GM18868 (cell line): ENCODE measurements around the gene ALOXE3.
"Not testable (repeated sequence)": the region's sequence is repeated elsewhere in the genome, so short reads cannot be mapped to it uniquely, and the experiment has no call there.

Experiments
- ATAC-seq: cut with Tn5 transposase; IDR thresholded peaks from one replicate; pipeline ENCODE4 v1.9.1; 2021; ENCODE audit warnings: mild to moderate bottlenecking, moderate library complexity; ENCODE audit not compliant: unreplicated experiment

Gene ALOXE3

DNA sequence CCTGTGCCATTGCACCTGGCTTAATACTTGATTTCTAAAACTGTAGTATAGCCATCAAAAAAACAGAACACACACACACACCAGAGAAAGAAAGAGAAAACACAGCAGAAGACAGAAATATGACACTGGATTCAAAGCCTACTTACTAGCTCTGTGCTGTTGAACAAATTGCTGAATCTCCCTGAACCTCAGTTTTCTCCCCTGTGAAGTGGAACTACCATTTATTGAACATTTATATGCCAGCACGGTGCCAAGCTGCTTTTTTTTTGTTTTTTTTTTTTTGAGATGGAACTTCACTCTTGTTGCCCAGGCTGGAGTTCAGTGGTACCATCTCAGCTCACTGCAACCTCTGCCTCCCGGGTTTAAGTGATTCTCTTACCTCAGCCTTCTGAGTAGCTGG, 17.6 kb downstream of the ALOXE3 start:
- ATAC-seq = no peak

DNA sequence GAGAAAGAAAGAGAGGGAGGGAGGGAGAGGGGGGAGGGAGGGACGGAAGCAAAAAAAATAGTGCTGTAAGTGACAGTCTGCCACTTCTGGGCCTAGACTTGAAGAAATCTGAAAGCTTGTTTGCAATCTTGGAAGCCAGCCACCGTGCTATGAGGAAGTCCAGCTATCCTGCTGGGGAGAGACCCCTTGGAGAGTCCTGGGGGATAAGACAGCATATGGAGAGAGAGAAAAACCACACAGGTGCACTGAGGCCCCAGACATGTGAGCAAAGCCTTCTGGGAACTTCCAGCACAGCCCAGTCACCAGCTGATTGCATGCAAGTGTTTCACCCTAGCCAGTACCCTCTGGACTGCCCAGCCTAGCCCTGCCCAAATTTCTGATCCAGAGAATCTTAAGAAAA, 18.2 kb downstream of the ALOXE3 start:
- no peak for ATAC-seq

DNA sequence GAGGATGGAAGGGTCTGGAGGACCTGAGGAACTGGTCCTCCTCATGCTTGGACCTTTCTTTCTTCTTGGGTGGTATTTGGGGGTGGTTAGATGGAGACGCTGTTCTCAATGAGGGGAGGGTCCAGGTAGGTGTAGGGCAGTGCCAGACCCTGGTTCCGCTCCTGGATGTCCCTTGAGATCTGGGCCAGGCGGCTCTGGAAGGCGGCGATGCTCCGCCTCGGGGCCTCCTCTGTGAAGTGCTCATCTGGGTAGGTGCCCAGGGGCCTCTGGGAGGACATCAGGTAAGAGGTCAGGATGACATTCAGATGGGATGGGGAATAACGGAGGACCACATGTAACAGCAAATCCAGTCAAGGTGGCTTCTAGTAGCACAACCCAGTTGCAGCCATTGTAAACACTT, 21.8 kb downstream of the ALOXE3 start:
- ATAC-seq = no peak

DNA sequence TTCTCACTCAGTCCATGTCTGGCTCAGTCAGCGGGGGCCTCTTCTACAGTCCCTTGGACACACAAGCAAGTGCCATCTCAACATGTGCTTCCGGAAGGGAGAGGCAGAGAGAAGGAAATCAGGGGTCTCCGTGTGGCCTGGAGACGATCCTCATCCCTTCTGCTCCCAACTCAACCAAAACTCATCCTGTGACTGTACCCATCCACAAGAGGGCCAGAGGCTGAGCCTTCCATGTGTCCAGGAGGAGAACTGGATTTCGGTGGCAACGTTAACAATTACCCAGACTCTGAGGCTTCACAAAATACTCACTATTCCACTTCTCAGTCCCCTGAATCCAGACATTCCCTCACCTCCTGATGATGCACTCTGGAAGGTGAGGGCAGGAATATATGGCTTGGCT, 23.0 kb downstream of the ALOXE3 start:
- no peak for ATAC-seq

DNA sequence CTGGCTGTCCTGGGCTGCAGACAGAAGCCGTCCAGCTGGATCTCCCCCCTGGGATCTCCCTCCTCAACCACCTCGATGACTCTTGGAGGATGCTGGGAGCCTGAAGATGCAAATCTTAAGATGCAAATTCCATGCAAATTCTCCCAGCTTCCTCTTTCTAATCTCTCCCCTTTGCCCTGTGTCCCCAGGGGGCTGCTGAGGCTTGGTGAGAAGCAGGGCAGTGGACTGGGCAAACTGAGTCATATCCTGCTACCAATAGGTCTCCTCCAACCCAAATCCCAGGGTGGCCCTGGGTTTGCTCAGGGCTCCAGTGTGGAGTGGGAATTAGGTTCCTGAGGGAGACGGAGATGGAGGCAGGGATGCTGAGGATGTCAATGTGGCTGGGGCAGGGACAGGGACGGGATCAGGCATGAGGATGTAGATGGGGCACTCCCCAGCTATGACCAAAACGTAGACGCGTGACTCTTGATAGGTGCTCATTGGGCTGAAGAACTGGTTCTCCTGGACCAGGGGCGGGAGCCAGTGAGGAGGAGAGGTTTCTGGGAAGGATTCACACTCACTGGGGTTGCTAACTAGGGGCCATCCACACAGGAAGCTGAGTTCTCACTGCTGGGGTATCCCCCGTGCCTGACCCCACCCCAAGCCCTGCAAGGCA, 27.2 kb downstream of the ALOXE3 start:
- ATAC-seq = no peak

DNA sequence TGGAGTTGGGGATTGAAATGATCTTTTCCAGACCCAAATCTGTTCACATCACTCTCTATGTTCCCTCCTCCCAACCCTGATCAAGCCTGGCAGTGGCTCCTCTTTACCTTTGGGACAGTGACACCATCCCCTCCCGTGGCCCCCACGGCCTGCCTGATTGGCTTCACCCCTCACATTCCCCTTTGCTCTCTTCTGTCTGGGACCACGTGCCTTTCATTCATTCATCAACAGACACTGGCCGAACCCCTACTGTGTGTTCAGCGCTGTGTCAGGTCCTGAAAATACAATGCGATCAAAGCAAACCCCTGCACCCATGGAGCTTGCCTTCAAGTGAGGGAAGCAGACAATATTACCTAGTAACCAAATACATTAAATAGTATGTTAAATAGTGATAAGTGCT, 28.6 kb downstream of the ALOXE3 start:
- ATAC-seq = no peak

DNA sequence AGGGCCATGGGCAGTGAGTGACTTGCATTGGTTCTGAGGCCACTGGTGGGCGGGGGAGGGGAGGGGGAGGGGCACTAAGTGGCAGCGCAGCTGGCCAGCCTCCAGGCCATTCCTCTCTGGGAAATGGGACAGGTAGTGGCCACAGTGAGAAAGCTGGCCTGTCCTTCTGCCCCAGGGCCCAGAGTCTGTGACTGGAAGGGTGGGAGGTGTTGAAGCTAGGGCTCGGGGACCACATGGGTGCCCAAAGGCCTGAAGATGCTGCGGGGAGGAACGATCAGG, 30.4 kb downstream of the ALOXE3 start:
- no peak for ATAC-seq

DNA sequence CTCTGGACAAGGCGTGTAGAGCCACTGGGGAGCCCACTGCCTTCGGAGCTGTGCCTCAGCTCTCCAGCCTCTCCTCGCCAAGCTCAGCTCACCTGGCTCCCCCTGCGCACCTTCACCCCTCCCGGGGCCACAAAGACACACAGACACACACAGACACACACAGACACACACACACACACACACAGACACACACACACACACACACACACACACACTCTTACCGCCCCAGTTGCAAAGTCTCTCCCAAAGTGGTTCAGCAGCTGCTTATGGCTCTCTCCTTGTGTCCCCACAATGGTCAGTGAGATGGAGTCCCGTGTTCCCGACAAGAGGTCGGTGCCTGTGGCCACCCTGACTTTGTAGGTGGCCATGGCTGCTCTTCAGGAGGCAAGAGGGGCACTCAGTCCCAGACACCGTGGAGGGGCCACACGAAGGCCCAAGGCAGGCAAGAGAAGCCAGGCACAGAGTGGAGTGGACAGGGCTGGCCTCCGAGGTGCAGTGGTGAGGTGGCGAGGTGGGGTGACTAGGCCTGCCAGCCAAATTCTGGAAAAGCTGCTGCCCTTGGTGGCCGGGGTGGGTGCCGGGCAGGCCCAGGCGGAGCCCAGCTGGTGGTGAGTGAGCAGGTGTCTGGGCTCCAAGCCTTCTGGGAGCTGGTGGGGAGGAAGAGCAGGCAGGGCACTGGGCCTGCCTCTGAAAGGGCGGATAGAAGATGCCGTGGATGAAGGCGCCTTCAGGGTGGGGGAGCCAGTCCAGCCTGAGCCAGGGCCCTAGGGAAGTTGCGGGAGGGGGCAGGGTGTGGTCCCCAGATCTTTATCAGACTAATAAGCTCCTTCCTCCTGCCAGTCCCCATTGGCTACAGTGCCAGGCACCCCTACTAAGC, 31.0 kb downstream of the ALOXE3 start, which contains the start of gene ALOX12B:
TSS of gene ALOX12B (minus strand) at position 642 of the 877 bp plus-strand sequence. CDS start at position 368, 274 bp downstream.
- no peak for ATAC-seq

DNA sequence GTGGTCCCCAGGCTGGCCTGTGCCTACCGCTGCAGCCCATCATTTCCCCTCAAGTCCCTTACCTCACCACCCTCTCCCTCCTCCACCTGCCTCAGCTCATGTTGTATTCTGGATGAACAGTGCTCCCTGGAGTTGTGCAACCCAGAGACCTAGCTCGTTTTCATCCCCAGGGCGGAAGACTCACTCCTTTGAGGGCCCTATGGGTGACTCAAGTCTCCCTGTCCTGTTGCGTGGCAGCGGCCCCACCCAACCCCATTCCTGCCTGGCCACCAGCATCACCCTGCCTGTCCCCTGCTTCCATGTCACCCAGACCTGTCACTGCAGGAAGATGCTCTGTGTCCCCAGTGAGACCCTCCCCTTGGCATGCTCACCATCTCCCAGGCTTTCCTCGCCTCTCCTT, 34.1 kb downstream of the ALOXE3 start:
- ATAC-seq = no peak

DNA sequence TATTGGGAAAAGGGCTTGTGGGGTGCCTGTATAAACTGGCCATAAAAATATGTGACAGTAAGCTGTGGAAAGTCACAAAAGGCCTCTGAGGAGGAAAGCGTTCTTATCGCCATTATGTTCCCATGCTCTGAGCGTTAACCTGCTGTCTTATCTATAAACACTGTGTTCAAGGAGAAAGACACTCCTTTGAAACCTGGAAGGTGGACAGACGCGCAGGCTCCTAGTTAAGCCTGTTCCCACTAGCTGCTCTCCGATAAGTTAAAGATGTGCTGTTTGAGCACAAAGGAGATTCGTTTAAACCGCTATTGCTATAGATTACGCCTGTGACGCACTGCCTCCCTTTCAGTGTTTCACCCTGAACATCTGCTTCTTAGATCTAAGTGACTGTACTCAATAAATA, 36.0 kb downstream of the ALOXE3 start:
- no peak for ATAC-seq

DNA sequence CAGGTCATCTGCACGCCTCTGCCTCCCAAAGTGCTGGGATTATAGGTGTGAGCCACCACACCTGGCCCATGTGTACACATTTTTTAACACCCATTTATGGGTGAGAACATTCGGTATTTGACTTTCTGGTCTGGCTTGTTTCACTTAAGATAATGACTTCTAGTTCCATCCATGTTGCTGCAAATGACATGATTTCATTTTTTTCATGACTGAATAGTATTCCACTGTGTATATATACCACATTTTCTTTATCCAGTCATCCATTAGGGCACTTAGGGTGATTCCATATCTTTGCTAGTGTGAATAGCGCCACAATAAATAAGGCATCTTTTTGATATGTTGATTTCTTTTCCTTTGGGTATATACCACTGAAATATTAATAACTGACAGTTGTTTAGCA, 36.4 kb downstream of the ALOXE3 start:
- no peak for ATAC-seq

DNA sequence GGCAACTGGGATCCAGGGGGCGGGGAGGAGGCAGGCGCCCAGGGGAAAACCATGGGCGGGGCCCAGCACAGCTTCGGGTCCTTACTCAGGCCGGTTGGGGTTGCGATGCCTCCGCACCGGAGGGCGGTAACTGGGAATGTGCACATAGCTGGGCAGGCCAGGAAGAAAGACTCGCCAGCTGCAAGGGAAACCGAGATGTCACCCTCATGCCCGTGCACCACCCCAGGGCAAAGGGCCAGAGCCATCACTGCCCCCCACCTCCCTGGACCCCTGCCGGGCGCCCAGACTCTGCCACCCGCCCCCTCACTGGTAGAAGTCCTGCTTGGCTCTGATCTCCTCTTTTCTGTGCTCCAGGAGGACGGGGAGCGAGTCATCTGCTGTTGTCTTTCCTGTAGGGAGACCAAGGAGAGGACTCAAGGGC, 37.5 kb downstream of the ALOXE3 start:
- no peak for ATAC-seq

DNA sequence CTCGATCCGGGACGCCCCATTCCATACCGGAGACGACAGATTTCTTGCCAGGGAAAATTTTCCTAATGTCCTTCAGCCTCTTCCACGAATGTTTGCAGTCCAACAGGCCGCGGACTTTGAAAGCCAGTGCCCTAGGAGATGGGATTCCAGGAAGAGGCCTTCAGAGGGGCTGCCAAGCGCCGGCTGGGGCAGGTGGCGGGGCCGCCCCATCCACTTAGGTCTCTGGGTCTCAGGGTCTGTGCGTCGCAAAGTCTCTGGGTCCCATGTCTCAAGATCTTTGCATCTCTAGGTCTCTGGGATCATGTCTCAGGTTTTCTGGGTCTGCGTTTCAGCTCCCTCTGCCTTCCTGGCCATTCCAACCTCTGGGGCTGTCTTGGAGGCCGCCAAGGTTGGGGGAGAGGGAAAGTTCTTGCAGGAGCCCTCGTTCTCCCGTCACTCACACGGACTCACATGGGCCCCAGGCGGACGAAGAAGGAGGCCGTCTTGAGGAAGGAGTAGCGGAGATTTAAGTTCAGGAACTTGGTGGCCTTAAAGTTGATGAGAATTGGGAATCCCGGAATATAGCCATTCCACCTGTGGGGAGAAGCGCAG, 38.0 kb downstream of the ALOXE3 start:
- no peak for ATAC-seq

DNA sequence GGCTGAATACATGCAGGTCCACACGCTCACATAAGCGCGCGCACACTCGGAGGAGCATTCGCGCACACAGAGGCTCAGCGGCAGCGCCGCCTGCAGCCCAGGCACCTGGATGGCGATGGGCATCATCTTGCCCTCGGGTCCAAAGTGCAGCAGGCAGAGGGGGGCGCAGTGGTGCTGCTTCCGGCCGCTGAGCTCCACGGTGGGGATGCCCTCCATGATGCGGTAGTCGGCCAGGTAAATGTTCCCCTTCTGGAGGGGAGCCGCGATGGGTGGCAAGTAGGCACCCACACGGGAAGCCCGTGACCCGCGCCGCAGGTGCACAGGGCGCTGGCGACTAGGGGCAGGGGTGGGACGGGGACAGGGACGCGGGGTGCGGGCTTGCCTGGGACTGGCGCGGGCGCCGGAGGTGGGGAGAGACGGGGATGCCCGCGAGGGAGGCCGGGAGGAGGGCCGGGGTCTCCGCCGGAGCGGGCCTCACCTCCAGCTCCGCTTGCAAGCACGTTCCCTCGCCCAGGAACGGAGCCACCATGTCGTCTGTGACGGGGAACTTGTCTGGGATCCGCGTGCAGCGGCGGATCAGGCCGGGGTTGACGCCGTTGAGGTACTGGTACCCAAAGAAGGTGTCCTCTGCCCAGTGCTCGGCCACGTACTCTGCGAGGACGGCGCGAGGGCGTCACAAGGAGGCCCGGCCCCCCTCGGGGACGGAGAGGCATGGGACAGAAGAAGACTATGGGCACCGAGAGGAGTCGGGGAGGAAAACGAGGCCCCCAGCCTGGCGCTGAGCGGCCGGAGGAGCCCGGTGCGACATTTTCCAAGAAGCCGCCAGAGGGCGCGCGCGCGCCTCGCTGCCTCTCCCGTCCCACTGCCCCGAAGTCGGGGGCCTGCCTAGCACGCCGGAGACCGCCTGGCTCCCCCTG, 38.8 kb downstream of the ALOXE3 start:
- ATAC-seq = peak; percentile 47

DNA sequence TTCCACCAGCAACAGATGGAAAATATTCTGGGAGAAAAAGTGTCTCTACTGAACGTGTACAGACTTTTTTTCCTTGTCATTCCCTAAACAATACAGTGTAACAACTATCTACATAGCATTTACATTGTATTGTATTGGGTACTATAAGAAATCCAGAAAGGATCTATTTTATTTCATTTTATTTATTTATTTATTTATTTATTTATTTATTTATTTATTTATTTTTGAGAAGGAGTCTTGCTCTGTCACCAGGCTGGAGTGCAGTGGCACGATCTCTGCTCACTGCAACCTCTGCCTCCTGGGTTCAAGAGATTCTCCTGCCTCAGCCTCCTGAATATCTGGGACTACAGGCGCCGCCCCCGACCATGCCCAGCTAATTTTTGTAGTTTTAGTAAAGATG, 40.4 kb downstream of the ALOXE3 start:
- not testable (repeated sequence) for ATAC-seq

DNA sequence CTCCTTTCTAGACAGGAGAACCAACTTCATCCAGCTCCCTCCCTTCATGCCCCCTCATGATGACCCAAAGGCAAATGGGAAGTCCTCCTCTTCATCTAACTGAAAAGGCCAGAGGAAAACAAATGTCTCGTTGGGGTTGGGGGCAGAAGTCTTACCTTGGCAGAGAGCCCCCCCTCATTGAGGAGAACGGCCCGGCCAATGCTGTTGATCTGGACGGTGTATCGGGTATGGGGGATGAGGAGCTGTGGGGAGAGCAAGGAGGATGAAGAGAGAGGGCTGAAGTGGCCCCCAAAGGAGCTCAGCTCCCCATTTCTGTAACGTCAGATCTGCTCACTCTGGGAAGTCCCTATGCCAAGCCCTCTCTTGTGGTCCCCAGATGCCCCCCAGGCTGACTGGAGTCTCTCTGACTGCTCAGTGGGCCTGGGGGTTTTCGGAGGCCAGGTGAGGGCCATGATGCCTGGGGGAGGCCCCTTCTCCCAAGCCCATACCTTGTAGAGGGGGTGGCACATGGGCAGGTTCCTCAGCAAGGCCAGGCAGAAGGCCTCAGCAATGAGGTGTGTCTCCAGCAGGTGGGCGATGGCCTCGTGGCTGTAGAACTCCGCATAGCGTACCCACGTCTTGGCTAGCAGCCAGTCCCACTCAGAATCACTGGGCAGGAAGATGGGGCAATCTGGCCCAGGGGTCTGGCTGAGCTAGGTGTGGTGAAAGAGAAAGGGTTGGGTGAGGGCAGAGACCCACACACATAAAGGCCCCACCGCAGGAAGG, 41.6 kb downstream of the ALOXE3 start:
- ATAC-seq = no peak

DNA sequence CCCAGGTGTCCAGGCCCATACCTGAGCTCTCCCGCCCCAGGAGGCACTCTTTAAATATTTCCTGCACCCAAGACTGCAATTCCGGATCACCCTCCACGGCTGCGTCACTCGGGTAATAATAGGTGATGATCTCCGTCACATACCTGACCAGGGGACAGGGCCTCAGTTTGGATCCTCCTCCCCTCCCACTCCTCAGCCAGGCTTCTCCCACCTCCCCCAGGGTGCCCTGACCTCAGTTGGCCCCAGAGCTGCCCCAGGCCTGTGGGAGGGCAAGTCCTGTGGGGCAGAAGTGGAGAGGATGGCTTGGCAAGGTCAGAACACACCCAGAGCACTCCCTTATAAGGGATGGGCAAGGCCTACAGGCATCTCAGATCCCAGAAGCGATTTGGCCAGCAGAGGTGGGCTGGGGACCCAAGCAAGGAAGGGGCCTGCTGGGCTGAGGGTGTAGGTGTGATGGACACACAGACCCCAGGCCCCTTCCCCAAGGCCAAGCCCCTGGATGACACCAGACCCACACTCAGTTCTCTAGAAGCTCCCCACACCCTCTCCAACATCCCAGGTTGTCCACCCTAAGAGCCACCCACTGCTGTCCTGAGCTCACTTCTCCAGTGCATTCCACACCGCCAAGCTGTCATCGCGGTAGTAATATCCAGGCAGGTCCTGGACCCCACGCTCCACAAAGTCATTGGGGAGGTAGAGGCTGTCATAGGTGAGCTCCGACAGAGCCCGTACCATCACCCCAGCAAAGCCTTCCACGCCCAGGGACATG, 42.6 kb downstream of the ALOXE3 start:
- no peak for ATAC-seq

DNA sequence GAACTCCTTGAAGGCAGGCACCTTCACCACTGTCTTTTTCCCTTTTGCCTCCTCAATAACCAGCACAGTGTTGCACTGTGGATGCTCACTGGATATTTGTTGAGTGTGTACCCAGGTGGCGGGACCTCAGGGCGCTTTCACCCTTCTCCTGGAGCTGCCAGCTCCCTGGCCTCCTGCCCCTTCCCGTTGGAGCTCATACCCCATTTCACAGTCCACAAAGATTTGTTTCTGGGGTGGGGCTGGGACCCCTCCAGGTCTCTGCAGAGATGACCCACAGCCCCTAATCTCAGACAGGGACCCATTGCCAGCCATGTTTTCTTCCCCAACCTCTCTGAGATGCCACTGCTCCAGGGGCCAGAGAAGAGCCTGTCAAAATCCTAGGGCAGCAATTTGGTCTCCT, 43.2 kb downstream of the ALOXE3 start:
- ATAC-seq = no peak

DNA sequence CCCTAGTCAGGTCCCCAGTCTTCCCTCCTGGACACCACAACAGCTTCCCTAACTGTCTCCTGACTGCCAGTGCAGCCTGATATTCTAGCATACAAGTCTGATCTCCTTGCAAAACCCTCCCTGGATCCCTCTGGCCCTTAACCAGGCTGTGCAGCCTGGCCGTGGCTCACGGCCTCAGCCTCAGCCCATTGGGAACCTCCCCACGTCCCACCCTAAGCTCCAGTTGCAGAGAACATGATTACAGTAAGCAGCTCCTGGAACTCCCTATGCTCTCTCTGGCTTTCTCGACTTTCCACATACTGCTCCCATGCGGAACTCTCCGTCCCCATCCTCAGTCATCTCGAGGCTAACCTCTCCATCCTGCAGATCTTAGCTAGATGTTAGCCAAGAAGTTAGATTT, 43.8 kb downstream of the ALOXE3 start:
- no peak for ATAC-seq
